GM18498 (cell line): ENCODE measurements around the gene SYS1.
A peak's percentile ranks its signal among the peaks of the same experiment; 100 is the strongest.
"Not testable (repeated sequence)": the region's sequence is repeated elsewhere in the genome, so short reads cannot be mapped to it uniquely, and the experiment has no call there.

Experiments
- ATAC-seq: cut with Tn5 transposase; IDR thresholded peaks from one replicate; pipeline ENCODE4 v1.9.1; 2021; ENCODE audit warnings: mild to moderate bottlenecking, moderate library complexity; ENCODE audit not compliant: unreplicated experiment

The SYS1 gene

DNA sequence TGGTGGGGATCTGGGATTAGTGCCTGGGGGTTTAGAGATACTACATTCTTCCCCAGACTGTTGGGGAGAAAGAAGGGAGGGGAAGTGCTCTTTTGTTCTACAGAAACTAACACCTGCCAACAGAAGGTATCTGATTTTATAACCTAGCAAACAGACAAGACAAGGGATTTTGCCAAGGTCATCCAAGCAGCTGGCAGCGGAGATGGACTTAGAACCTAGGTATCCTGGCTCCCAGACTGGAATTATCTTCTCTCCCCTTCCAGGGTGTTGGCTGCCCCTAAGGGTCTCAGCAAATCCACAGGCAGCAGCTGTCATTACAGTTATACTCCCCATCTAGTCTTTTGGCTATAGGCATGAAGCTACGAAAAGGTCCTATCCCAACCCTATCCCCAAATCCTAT is 23.2 kb upstream of the SYS1 start:
- no peak for ATAC-seq

DNA sequence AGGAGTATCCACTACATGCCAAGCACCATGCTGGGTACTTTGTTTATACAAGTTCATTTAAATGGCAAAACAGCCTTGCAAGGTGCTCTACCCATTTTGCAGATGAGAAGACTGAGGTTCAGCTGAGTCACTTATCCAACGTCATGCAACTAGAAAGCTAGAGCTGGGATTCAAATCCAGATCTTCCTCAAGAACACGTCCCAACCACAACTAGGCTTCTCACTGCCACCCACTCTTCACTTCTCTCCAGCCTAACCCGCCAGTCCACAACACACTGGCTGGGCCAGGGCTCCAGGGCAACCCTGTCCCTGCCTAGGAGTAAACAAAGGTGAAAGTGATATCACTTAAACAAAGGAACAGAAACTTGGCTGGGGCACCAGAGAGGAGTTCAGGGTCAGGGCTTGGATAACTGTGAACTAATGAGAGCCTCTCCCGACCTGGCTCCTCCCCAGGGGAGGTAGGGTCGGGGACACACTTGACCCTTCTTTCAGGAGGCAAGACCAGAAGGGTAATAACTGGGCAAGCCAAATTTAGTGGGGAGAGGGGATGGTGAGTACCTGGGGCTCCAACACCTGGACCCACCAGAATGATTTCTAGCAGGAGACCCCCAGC is 22.6 kb upstream of the SYS1 start:
- no peak for ATAC-seq

DNA sequence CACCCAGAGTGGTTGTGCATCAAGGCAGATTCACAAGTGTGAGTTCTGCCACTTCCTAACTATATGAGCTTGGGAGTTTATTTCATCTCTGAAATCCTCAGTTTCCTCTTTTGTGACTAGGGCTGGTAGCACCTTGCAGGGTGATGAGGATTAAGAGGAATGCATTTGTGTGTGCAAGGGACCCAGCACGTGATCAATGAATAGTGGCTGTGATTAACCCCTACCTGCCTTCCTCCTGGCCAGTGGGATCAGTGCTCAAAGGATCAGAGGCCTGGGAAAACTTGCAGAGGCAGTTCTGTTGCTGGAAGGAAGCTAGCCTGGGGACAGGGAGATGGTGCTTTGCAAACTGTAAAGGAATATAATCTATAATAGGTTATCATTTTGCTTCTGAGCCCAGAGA is 22.0 kb upstream of the SYS1 start:
- ATAC-seq: no peak

DNA sequence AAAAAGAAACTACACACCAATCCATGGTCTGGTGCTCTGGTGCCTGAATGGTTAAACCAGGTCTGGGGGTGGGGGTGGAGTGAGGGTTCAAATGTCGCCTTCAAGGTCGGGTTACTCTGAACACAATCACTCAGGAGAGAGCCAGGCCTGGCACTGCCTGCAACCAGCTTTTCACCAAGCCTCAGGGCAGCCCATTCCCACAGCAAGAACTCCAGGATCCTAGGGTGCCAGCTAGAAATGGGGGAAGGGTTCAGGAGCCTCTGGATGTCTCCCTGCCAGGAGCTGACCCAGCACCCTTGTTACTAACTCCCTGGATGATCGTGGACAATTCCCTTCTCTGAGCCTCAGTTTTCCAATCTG is 21.4 kb upstream of the SYS1 start:
- ATAC-seq: no peak

DNA sequence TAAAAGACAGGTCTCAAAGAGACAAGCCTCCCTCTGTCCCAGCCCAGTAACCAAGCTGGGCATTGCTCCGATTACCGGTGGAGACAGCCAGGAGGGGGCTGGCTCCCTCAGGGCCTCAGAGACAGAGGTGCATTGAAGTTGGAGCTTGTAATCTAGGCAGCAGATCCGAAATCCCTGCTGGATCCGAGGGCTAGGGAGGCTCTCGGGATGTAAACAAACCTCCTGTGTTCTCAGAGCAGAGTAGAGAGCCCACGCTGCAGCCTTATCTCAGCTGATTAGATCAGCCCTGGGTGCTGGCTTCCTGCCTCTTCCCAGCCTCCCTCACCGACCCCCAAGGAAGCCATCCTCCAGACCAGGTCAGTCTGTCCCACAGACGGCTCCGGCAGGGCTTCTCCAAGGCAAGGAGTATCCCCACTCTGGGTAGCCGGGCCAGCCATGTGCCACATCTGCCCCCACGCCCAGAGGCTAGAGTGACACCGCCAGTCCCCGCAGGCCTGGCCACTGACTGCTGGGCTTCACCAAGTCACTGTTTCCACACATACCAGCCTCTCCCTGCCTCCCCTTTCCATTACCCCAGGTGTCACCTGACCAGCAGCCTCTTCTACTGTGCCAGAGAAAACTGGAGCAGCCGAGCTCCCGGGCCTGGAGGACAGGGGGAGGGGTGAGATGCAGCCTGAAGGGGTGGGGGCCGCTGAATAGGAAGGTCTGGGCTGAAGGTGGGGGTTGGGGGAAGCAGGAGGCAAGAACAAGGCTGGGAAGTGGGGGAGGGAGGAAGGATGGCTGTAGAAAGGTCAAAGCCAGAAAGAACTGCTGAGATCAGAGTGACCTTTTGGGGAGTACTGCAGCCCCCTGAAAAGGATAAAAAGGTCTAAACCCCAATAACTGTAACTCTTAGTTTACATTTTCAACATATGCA is 20.8 kb upstream of the SYS1 start:
- no peak for ATAC-seq

DNA sequence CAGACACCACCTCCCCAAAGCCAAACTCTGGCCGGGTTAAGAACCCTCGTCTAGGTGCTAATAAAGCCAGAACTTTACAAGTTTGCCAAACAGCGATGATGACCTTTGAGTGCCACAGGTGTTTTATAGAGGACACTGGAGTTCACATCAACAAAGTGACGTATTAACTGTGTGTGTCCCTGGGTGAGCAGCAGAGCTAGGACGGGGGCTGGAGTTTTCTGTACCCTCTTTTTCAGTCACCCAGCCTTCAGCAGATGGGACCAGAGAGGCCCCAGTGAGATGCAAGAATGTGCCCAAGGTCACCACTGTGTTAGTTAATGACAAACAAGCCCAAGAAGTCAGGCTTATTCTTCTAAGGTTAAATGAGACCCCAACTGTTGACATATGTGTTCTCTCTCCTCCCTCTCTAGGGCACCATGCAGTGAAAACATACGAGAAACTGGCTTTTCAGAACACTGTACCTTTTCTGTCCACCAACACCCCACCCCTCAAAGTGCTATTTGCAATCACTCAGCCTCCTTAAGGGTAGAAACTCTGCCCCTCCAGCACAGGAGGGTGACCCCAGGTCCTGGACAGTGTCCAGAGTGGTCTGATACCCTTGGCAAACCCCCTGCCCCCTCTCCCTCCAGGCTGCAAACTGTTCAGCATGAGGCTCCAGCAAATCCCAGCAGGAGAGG is 20.0 kb upstream of the SYS1 start:
- ATAC-seq: no peak

DNA sequence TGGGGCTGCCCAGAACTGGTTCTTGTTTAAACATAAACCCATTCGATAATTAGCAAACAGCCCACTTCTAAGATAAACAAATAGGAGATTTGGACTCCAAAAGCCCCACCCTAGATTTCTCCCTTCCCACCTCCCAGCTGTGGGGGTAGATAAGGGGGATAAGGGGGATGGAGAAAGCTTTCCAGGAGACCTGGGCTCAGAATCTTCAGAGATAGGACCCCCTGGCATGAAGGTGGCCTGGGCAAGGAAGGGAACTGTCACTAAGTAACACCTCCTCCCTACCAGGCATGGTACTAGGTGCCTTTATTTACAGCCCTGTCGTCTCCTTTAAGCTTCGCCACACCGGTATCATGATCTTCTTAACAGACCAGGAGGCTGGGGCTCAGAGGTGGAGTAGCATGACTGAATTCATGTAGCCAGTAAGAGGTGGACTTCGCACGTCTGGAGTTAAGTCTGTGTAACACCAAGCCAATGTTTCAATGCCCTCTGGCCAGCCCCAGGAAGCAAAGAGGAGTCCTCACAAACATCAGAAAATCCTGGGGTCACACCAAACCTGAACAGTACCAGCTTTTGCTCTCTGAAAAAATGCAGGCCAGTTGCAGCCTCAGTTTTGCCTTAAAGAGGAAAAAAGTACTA is 19.3 kb upstream of the SYS1 start:
- no peak for ATAC-seq

DNA sequence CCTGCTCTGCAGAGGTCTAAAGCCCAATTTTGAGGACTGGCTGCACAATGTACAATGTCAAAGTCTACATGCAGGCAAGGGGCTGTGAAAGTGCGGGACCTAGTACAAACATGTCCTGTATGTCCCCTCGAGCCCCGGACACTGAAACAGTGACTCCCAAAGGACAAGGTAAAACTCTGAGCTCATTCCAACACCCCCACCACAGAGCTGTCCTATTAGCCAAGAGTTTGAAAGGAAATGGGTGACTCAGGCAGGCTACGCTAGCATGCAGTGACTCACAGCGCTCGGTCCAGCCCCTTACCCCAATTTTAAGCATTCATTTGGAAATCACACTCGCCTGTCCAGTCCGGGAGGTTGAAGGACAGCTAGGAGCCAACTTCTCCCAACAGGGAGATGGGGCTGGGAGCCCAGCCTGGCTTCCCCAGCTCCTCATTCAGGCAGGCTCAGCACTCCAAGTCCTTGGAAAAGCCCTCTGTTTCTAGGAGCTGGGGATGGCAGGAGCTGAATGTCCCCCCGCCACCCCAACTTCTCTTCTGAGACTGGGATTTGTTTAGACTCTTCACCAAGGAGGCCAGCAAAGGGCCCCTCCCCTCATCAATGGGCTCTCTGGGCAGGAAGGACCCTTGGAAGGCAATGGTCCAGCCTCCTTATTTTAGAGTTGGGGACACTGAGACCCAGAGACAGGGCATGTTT is 18.6 kb upstream of the SYS1 start:
- ATAC-seq: no peak

DNA sequence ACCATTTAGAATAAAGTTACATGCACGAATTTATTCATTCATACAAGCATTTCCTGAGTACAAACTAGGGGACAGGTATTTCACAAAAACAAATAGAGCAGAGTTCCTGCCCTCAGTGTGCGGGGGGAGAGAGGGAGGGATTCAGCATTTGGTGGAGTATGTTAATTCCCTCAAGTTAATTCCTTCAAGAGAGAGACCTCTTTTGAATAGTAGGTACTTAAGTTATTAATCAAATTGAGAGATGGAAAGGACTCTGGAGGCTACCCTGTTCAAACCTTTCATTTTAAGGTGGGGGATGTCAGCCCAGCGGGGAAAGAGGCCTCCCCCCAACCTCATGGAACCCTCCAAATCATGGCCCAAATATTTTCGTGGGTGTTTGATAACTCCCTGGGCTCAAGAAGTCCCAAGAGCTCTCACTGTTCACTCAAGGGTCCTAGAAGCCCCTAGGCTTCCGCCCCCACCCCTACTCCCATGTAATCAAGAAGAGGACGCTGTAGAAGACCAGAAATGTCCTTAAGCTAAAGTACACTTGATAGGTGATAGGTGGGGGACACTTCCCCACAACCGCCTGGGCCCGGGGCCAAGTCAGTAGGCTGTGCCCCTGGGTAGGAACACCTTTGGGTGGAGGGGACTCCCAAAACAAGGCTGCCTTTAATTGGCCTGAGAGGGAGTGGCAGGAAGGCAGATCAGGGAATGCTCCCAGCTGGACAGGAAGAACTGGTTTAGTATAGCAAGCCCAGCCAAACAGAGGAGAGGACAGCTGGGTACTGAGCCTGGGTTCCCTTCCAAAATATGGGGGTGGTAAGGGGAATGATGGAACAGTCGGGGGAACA is 17.6 kb upstream of the SYS1 start:
- no peak for ATAC-seq

DNA sequence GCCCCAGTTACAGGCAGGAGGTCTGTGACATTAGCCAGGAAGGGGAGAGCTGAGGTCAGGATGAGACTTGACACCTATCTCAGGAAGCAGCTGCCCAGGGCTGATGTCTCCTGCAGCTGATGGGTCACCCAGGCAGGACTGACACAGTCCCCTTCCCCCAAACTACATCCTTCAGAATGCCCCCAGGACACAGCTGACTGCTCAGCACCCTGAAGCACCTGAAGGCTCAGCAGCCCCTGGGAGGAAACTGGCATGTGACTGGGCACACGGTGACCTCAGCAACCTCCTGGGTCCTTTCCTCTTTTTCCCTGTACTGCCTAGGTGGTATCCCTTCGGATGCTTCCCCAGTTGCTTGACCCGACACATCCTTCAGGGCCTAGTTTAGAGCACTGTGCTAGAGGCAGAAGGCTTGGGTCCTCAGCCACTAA is 16.7 kb upstream of the SYS1 start:
- ATAC-seq: no peak

DNA sequence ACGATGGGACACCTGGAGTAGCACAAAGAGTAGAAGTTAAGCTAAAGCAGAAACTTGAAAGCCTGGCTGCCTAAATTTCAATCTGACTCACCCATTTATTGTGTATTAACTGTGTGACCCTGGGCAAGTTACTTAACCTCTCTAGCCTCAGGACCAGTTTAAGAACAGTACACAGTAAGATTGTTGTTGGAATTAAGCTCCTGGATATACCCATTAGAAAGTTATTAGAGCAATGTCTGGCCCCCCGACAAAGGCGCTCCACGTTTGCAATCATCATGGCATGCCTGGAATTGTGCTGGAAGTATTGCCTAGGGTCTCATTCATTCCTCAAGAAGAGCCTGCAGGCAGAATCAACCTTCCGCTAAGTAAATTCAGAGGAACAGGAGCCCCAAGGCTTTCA is 16.1 kb upstream of the SYS1 start:
- no peak for ATAC-seq

DNA sequence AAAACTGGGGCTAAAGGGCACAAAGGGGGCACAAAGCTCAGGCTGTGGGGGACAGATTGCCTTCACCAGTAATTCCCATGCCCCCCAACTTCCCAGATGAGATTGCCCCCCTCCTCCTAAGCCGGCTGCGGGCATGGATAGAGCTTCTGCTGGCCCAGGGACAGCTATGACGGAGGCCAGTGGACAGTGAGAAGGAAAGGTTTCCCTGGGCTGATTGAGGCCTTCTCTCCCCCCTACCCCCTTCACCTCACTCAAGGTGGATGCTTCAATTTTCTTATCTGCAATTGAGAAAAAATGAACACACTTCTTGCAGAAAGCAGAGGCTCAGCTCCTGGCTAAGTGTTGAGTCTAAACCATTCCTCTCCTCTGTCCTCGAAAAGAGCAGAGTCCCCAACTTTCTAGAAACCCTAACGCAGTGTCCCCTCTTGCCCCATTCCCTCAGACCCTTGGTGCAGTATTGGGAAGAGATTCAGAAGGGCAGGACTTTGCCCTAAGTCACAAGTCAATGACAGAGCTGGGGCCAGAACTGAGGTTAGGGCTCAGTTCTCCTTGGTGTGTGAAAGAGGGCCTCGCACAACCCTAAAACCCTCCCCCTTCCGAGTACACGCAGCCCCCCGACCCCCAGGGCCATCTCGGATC is 15.5 kb upstream of the SYS1 start:
- no peak for ATAC-seq

DNA sequence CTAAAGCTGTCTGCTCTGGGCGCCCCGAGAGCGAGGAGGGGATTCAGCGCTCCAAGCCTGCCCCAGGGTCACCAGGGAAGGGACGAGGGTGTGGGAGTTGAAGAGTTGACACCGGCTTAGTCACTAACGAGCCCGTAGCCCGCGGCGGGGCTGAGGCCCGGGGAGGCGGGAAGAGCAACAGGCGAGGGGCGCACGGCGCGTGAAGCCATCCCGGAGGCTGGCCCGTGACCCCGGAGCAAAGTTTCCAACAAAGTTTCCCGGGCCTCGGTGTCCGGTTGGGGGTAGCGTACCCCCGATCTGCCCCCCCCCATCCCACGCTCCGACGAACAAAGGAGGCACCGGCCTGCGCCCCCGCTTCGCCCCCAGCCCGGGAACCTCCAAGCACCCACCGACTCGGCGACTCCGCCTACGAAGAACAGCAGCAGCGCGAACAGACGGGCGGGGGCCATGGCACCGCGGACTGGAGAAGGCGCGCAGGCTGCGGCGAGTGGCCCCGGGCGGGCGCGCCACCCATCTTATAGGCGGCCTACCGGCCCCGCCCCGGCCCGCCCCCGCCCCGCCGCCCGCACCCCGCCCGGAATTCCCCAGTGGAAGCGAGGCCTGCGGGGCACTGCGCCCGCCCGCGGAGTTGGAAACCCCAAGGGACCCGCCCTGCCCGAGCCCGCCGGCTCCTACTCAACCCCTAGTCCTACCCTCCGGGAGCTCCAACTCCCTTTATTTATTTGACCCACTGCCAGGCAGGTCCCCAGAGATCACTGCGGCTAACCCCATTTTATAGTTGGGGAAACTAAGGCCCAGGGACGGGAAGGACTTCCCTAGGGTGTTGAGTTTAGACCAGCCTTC is 14.8 kb upstream of the SYS1 start, which contains the start of gene SDC4:
TSS of gene SDC4 (minus strand) at position 489 of the 843 bp plus-strand sequence. CDS start at position 449, 40 bp downstream.
- peak; percentile 53 for ATAC-seq

DNA sequence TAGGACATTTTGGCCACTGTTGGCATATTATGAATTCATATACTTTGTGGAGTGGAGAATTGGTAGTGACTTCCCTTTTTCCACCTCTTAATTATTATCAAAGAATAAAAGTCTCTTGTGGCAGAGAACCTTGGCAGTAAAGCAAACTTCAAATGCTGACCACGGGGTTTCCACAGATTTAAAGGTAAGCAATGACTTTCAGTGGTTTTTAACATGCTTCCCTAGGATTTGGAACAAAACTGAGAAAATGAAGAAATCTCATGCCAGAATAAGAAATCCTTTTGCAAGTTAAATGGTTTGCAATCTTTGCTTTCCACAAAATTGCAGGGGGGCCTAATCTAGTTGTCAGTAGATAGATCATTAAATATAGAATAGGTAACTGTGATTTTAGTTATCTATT is 12.7 kb upstream of the SYS1 start:
- ATAC-seq: no peak

DNA sequence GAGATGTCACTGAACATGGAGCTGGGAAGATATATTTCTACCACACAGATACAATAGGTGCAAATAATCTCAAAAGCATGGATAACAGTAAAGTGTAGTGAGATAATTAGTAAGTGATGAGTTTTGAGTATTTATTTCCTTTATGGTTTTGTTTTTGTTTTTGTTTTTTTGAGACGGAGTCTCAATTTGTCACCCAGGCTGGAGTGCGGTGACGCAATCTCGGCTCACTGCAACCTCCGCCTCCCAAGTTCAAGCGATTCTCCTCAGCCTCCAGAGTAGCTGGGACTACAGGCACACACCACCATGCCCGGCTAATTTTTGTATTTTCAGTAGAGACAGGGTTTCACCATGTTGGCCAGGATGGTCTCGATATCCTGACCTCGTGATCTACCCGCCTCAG is 12.2 kb upstream of the SYS1 start:
- not testable (repeated sequence) for ATAC-seq

DNA sequence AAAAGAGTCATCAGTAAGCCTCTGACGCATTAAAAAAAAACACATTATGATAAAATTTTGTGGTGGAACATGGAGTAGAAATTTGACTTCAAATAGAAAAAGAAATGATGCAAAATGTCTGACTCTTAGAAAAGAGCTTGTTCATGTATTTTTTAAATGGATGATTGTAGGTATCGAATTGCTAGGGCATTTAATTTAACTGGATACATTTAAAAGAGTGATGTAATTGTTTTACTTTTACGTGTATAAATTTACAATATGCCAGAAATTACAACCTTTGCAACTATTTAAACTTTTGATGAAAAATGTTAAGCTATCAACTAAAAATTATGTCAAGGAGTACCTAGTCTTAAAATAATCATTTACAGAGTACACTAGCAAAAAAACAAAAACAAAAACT is 10.2 kb upstream of the SYS1 start:
- ATAC-seq: no peak

DNA sequence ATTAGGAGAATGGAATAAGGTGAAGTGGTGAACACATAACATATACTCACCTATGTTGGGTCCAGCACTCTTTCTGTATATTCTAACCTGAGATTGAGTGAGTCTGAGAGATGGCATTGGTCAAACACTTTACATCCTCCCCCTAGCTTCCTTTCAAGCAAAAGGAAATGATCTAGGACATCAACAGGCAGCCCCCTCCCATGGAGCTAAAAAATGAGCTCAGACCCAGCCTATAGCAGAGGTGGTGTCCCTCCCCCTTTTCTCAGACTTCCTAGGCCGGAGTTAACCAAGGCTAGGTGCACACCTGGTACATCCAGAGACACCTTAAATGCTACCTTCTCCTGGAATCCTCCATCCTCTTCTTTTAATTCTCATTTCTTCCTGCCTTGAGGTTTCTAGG is 9.2 kb upstream of the SYS1 start:
- ATAC-seq: no peak

DNA sequence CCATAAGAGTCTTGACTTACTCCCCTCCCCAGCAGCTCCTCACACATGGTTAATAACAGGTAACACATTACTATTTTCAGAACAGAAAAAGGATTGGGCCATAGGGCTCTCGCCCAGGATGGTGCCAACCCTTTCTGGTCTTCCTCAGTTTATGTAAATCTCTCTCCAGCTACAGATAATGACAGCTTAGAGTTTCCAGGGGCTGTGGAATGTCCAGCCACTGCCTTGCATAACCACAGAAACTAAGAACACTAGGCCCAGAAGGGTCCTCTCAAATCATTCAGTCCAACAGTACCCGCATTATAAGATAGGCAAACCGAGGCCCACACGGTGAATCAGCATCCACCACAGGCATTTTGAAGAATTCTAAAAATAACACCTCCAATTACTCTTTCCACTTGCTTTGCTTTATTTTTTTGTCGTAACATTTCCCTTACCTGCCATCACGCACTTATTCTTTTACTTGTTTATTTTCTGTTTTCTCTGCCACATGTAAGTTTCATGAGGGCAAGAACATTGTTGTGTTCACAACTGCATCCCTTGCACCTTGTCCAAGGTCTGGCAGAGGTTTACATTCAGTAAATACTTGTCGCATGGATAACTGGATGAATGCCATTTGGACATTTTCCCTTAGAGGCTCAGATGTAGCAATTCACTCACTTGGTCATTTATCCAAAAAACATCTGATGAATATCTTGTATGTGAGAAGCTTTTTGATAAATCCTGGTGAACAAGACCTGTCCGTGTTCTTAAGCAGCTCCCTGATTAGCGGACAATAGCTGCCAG is 8.3 kb upstream of the SYS1 start:
- no peak for ATAC-seq
